GM21515 (cell line): ENCODE results near the gene SMIM41.
"Not testable (repeated sequence)": the region's sequence is repeated elsewhere in the genome, so short reads cannot be mapped to it uniquely, and the experiment has no call there.

Experiments
- ATAC-seq: cut with Tn5 transposase; IDR thresholded peaks from one replicate; pipeline ENCODE4 v1.9.1; 2021; ENCODE audit not compliant: unreplicated experiment

The SMIM41 gene

GRCh38 chr12:52084491-52085231, 5.2 kb downstream of the SMIM41 start:
- ATAC-seq, result no peak

- no peak for ATAC-seq
These were observed 6.2 kb downstream of the SMIM41 start for GRCh38 chr12:52085682-52086180.

GRCh38 chr12:52086366-52086765, 6.9 kb downstream of the SMIM41 start:
- no peak for ATAC-seq

- ATAC-seq, result no peak
These were observed 7.7 kb downstream of the SMIM41 start for GRCh38 chr12:52086944-52087835.

- no peak for ATAC-seq
These were observed 8.7 kb downstream of the SMIM41 start for GRCh38 chr12:52087961-52088820.

GRCh38 chr12:52089491-52089890, 10.0 kb downstream of the SMIM41 start:
- ATAC-seq, result no peak

- no peak for ATAC-seq
These were observed 10.8 kb downstream of the SMIM41 start for GRCh38 chr12:52090291-52090690.

- ATAC-seq, result no peak
These were observed 11.6 kb downstream of the SMIM41 start for GRCh38 chr12:52091061-52091460.

GRCh38 chr12:52091869-52092268, 12.4 kb downstream of the SMIM41 start:
- ATAC-seq, result no peak

- no peak for ATAC-seq
These were observed 13.8 kb downstream of the SMIM41 start for GRCh38 chr12:52093346-52093745.

GRCh38 chr12:52096332-52097044, 17.0 kb downstream of the SMIM41 start:
- ATAC-seq, result no peak

- ATAC-seq, result no peak
These were observed 17.7 kb downstream of the SMIM41 start for GRCh38 chr12:52097045-52097666.

- not testable (repeated sequence) for ATAC-seq
These were observed 25.1 kb downstream of the SMIM41 start for GRCh38 chr12:52104431-52105089.

- not testable (repeated sequence) for ATAC-seq
These were observed 37.0 kb downstream of the SMIM41 start for GRCh38 chr12:52116222-52117125.

GRCh38 chr12:52117806-52118475, 38.4 kb downstream of the SMIM41 start:
- not testable (repeated sequence) for ATAC-seq

- ATAC-seq, result no peak
These were observed 40.1 kb downstream of the SMIM41 start for GRCh38 chr12:52119398-52120254.
